ENCODE results near the gene CAPG. TPM values are rescaled to one million over a fixed set of nuclear protein-coding genes. Genes with fewer than 3 reads are reported as not detected.

CAPG gene
- polyA plus RNA-seq, 1 donor from 2014 or later = not detected

DNA sequence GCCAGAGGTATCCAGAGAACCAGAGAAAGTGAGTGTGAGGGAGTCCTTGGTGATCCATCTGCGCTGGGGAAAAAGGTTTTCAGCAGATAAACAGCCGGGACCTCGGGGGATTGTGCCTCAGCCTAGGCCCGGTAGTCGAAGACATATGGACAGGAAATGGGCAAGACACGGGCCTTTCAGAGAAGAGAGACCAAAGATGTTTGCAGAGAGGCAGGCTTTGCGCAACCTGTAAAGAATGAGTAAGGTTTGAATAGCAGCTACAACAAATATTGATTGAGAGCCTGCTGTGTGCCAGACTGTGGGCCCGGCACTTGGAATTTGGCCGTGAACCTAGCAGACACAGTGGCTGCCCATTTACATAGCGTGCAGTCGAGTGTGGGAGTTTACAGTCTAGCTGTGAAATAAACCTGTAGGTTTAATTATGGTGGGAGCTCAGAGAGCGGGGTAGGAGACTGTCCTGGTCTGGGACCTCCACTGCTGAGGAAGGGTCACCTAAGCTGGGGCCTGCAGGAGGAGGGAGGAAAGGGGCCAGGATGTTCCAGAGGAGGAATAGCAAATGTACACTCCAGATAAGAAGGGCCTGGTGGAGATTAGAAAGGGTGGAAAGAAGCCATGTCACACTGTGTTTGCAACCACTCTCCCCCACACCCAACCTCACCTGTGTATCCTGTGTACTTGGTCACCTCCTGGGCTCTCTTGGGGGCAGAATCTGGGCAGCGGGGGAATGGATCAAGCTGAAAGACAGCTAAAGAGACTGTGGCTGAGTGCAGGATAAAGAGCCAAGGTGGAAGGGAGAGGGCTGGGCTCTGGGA lies 11.3 kb upstream of the CAPG start:
- Histone ChIP-seq H3K27me3 (ENCODE audit: insufficient read depth, low read depth, low read length) (no peaks in the 10 kb centered on the region), H3K27ac (ENCODE audit: low read length) (peak overlapping the region; percentile 8), H3K79me2 (replicated peaks; ENCODE audit: insufficient read depth, low read length) (no peaks in the 10 kb centered on the region), H2AFZ (ENCODE audit: low read depth, low read length) (peak overlapping the region; percentile 24), H3F3A (ENCODE audit: insufficient read depth, low read length, poor library complexity, severe bottlenecking) (no peaks in the 10 kb centered on the region), H3K4me3 (ENCODE audit: low read length) (no peak overlapping the region), H3K9ac (ENCODE audit: low read length) (peak overlapping the region; percentile 3), H3K4me2 (ENCODE audit: low read length) (no peak overlapping the region), H4K20me1 (ENCODE audit: insufficient read depth) (no peaks in the 10 kb centered on the region), H3K9me2 (ENCODE audit: insufficient read depth, low read length) (no peaks in the 10 kb centered on the region), H3K9me3 (ENCODE audit: low read length) (no peaks in the 10 kb centered on the region), H3K36me3 (ENCODE audit: insufficient read depth, low read length) (no peaks in the 10 kb centered on the region)
- TF ChIP-seq TAF1 (IDR thresholded peaks at IDR 0.05; ENCODE audit: low read depth) (no peak), MXI1 (conservative IDR thresholded peaks at IDR 0.05; ENCODE audit: poor library complexity, severe bottlenecking) (no peak), EZH2 (IDR thresholded peaks at IDR 0.05; ENCODE audit: borderline replicate concordance, insufficient read depth, low read length, poor library complexity, severe bottlenecking) (no peak), RAD21 (conservative IDR thresholded peaks at IDR 0.05) (no peak), REST (IDR thresholded peaks at IDR 0.05; ENCODE audit: borderline replicate concordance) (no peak)

GRCh38 chr2:85420536-85421259 lies 10.5 kb upstream of the CAPG start:
- TF ChIP-seq TAF1 (IDR thresholded peaks at IDR 0.05; ENCODE audit: low read depth) = no peak
- peak; percentile 45 for TF ChIP-seq MXI1 (conservative IDR thresholded peaks at IDR 0.05; ENCODE audit: poor library complexity, severe bottlenecking)
- TF ChIP-seq POLR2AphosphoS5 (IDR thresholded peaks at IDR 0.05) = no peak
- no peak for TF ChIP-seq EZH2 (IDR thresholded peaks at IDR 0.05; ENCODE audit: borderline replicate concordance, insufficient read depth, low read length, poor library complexity, severe bottlenecking)
- TF ChIP-seq RAD21 (conservative IDR thresholded peaks at IDR 0.05) = peak; percentile 100
- no peak for TF ChIP-seq REST (IDR thresholded peaks at IDR 0.05; ENCODE audit: borderline replicate concordance)
- TF ChIP-seq SMC3 (conservative IDR thresholded peaks at IDR 0.05; ENCODE audit: poor library complexity) = peak; percentile 100
- TF ChIP-seq, protein P1, sequence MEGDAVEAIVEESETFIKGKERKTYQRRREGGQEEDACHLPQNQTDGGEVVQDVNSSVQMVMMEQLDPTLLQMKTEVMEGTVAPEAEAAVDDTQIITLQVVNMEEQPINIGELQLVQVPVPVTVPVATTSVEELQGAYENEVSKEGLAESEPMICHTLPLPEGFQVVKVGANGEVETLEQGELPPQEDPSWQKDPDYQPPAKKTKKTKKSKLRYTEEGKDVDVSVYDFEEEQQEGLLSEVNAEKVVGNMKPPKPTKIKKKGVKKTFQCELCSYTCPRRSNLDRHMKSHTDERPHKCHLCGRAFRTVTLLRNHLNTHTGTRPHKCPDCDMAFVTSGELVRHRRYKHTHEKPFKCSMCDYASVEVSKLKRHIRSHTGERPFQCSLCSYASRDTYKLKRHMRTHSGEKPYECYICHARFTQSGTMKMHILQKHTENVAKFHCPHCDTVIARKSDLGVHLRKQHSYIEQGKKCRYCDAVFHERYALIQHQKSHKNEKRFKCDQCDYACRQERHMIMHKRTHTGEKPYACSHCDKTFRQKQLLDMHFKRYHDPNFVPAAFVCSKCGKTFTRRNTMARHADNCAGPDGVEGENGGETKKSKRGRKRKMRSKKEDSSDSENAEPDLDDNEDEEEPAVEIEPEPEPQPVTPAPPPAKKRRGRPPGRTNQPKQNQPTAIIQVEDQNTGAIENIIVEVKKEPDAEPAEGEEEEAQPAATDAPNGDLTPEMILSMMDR (IDR thresholded peaks at IDR 0.05; ENCODE audit: poor library complexity, severe bottlenecking) = peak; percentile 100
- H3K9me3 ChIP-seq (ENCODE audit: low read length) = no peaks in the 10 kb centered on the region
- H3K9ac ChIP-seq (ENCODE audit: low read length) = peak overlapping the region; percentile 3
- no peaks in the 10 kb centered on the region for H3F3A ChIP-seq (ENCODE audit: insufficient read depth, low read length, poor library complexity, severe bottlenecking)
- peak overlapping the region; percentile 24 for H2AFZ ChIP-seq (ENCODE audit: low read depth, low read length)
- no peak overlapping the region for H3K4me3 ChIP-seq (ENCODE audit: low read length)
- peak overlapping the region; percentile 8 for H3K27ac ChIP-seq (ENCODE audit: low read length)
- no peak overlapping the region for H3K4me2 ChIP-seq (ENCODE audit: low read length)
- H3K9me2 ChIP-seq (ENCODE audit: insufficient read depth, low read length) = no peaks in the 10 kb centered on the region
- H3K36me3 ChIP-seq (ENCODE audit: insufficient read depth, low read length) = no peaks in the 10 kb centered on the region
- no peaks in the 10 kb centered on the region for H3K27me3 ChIP-seq (ENCODE audit: insufficient read depth, low read depth, low read length)
- H3K79me2 ChIP-seq (replicated peaks; ENCODE audit: insufficient read depth, low read length) = no peaks in the 10 kb centered on the region
- no peaks in the 10 kb centered on the region for H4K20me1 ChIP-seq (ENCODE audit: insufficient read depth)
